ENCODE data around the gene ATG4C.

Gene ATG4C

GRCh38 chr1:62856960-62857359, 73.0 kb downstream of the ATG4C start:
- no peaks in the 10 kb centered on the region for H3K36me3 ChIP-seq (ENCODE audit: insufficient read depth)
- H3K4me3 ChIP-seq (IDR thresholded peaks at IDR 0.05; ENCODE audit: insufficient read depth, low read depth, low read length): no peak overlapping the region
- no peak overlapping the region for H3K9ac ChIP-seq
- no peaks in the 10 kb centered on the region for H3K27me3 ChIP-seq (ENCODE audit: insufficient read depth, low read depth)
- no peaks in the 10 kb centered on the region for H4K20me1 ChIP-seq (ENCODE audit: insufficient read depth)
- no peak overlapping the region for H3K27ac ChIP-seq
- TF ChIP-seq CTCF (conservative IDR thresholded peaks at IDR 0.05; ENCODE audit: low read depth, low read length): no peak
- no peak overlapping the region for H3K4me2 ChIP-seq
- no peak overlapping the region for H2AFZ ChIP-seq (ENCODE audit: low read depth)
- H3K4me1 ChIP-seq (ENCODE audit: low read depth, poor library complexity, severe bottlenecking): no peaks in the 10 kb centered on the region
- H3K79me2 ChIP-seq (ENCODE audit: insufficient read depth, low read depth): no peaks in the 10 kb centered on the region

DNA sequence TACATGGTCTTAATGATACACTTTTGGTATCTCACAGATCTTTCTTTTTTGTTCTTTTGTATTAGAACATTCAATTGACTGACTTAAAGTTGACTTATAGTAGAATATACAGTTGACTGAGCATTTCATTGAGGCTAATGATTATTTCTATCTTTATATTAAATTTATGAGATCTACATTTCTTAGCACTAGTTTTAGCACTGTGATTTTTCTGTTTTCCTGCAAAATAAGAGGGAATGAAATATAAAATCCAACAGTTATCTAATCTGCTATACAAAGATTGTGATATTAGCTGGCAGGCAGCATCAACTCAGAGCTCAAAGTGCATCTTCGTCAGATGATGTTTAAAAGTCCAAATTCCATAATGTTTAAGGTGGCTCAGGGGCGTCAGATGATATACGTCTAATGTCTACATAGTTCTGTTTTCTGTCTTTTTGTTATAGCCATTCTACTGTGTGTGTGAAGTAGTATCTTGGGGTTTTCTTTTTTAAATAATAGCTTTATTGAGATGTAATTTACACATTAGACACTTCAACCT, 85.4 kb downstream of the ATG4C start:
- Histone ChIP-seq H3K4me1 (ENCODE audit: low read depth, poor library complexity, severe bottlenecking) (no peaks in the 10 kb centered on the region), H3K9ac (no peak overlapping the region), H3K27me3 (ENCODE audit: insufficient read depth, low read depth) (no peaks in the 10 kb centered on the region), H3K79me2 (ENCODE audit: insufficient read depth, low read depth) (no peaks in the 10 kb centered on the region), H3K4me2 (no peak overlapping the region), H3K27ac (no peak overlapping the region), H3K4me3 (IDR thresholded peaks at IDR 0.05; ENCODE audit: insufficient read depth, low read depth, low read length) (no peak overlapping the region), H3K36me3 (ENCODE audit: insufficient read depth) (no peaks in the 10 kb centered on the region), H4K20me1 (ENCODE audit: insufficient read depth) (no peaks in the 10 kb centered on the region), H2AFZ (ENCODE audit: low read depth) (no peak overlapping the region)
- TF ChIP-seq CTCF (conservative IDR thresholded peaks at IDR 0.05; ENCODE audit: low read depth, low read length): no peak

DNA sequence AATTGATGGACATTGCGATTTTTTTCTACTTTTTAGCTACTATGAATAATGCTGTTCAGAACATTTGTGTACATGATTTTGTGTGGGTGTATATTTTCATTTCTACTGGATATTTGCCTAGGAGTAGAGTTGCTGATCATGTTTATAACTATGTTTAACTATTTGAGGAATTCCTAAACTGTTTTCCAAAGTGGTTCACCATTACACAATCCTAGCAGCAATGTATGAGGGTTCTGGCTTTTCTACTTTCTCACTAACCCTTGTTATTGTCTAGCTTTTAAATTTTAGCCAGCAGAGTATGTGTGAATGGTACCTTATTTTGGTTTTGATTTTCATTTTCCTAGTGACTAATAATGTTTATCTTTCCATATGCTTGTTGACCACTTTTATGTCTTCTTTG, 86.2 kb downstream of the ATG4C start:
- Histone ChIP-seq H2AFZ (ENCODE audit: low read depth) (no peak overlapping the region), H3K36me3 (ENCODE audit: insufficient read depth) (no peaks in the 10 kb centered on the region), H3K4me1 (ENCODE audit: low read depth, poor library complexity, severe bottlenecking) (no peaks in the 10 kb centered on the region), H3K27me3 (ENCODE audit: insufficient read depth, low read depth) (no peaks in the 10 kb centered on the region), H4K20me1 (ENCODE audit: insufficient read depth) (no peaks in the 10 kb centered on the region), H3K9ac (no peak overlapping the region), H3K79me2 (ENCODE audit: insufficient read depth, low read depth) (no peaks in the 10 kb centered on the region), H3K27ac (no peak overlapping the region), H3K4me2 (no peak overlapping the region), H3K4me3 (IDR thresholded peaks at IDR 0.05; ENCODE audit: insufficient read depth, low read depth, low read length) (no peak overlapping the region)
- no peak for TF ChIP-seq CTCF (conservative IDR thresholded peaks at IDR 0.05; ENCODE audit: low read depth, low read length)

DNA sequence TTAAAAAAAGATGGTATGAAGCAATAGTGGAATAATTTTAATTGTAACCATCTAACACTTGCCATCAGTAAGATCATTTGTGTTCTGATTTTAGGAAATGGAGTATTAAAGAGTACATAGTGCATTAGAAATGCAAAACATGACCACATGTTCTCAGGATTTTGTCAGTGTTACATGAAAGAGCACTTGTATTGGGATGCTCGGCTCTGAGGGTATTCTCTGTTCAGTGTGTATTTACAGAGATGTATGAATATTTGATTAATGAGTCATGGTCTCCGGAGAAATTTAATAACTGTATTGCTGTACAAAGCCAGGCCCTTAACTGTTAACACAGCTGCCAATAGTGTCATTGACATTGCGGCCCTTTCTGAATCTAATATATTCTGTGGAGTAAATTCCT, 91.7 kb downstream of the ATG4C start:
- Histone ChIP-seq H4K20me1 (ENCODE audit: insufficient read depth) (no peaks in the 10 kb centered on the region), H2AFZ (ENCODE audit: low read depth) (no peak overlapping the region), H3K27ac (no peak overlapping the region), H3K4me1 (ENCODE audit: low read depth, poor library complexity, severe bottlenecking) (no peaks in the 10 kb centered on the region), H3K4me2 (no peak overlapping the region), H3K9ac (no peak overlapping the region), H3K4me3 (IDR thresholded peaks at IDR 0.05; ENCODE audit: insufficient read depth, low read depth, low read length) (no peak overlapping the region), H3K27me3 (ENCODE audit: insufficient read depth, low read depth) (no peaks in the 10 kb centered on the region), H3K36me3 (ENCODE audit: insufficient read depth) (no peaks in the 10 kb centered on the region), H3K79me2 (ENCODE audit: insufficient read depth, low read depth) (no peaks in the 10 kb centered on the region)
- no peak for TF ChIP-seq CTCF (conservative IDR thresholded peaks at IDR 0.05; ENCODE audit: low read depth, low read length)

All from KMS-11 (cell line).